B cell (primary cell): ENCODE data around the gene LRRC10.

Experiments used
- CTCF ChIP-seq: fragments of 200-600 bp; IDR thresholded peaks from one replicate; pipeline ENCODE4 v1.8.0; 2022; ENCODE audit warnings: antibody characterized with exemption, mild to moderate bottlenecking
- EZH2 ChIP-seq: IDR thresholded peaks from 2 replicates; pipeline ENCODE4 v1.6.1; 2012; ENCODE audit warnings: borderline replicate concordance, low read depth, mild to moderate bottlenecking, moderate library complexity, low read length; ENCODE audit not compliant: insufficient read depth, poor library complexity, severe bottlenecking

GRCh38 chr12:69639400-69640016, 28.8 kb upstream of the LRRC10 start:
- TF ChIP-seq CTCF (peak; percentile 91), EZH2 (no peak)
